Right lobe of liver (tissue), 6 donors: ENCODE measurements around the gene FAM219A. TPM values are rescaled to one million over a fixed set of nuclear protein-coding genes. Genes with fewer than 3 reads are reported as not detected.

Experiments used
- ATAC-seq, 4 donors: fragments of 200-7000 bp; cut with Tn5 transposase; one replicate each; pipeline ENCODE4 v1.9.1; 2020; ENCODE audit warnings: mild to moderate bottlenecking in 4 of 4, moderate library complexity in 4 of 4
- DNase-seq, 3 donors: peaks; one replicate each; pipeline ENCODE4 v3.0.0-alpha.2; 2020
- H3K27ac ChIP-seq, 3 donors: fragments of 200-600 bp; one replicate each; pipeline ENCODE4 v1.8.0; 2022
- H3K27me3 ChIP-seq, 2 donors: fragments of 200-600 bp; one replicate each; pipeline ENCODE4 v1.8.0; 2022
- H3K36me3 ChIP-seq, 4 donors: fragments of 200-600 bp; sonication (generic) in 1 of 4; one replicate each; pipeline versions ENCODE4 v1.5.1 to v1.8.0; 2017 to 2022; ENCODE audit warnings: control low read depth in 1 of 4
- H3K4me1 ChIP-seq, 4 donors: fragments of 200-600 bp; sonication (generic) in 1 of 4; one replicate each; pipeline versions ENCODE4 v1.5.1 to v1.8.0; 2017 to 2022; ENCODE audit warnings: control low read depth in 1 of 4
- H3K4me3 ChIP-seq, 3 donors: fragments of 200-600 bp; one replicate each; pipeline ENCODE4 v1.8.0; 2022
- H3K9me3 ChIP-seq, 4 donors: fragments of 200-600 bp; sonication (generic) in 1 of 4; one replicate each; pipeline versions ENCODE4 v1.5.1 to v1.8.0; 2017 to 2022; ENCODE audit warnings: control low read depth in 1 of 4
- CTCF ChIP-seq, 4 donors: fragments of 200-600 bp in 3 of 4; fragments of 450-650 bp in 1 of 4; IDR thresholded peaks; one replicate each; pipeline versions ENCODE4 v1.5.1 to v1.8.0; 2016 to 2022; ENCODE audit warnings: antibody characterized with exemption in 4 of 4, mild to moderate bottlenecking in 2 of 4
- POLR2A ChIP-seq: fragments of 450-650 bp; IDR thresholded peaks from one replicate; pipeline ENCODE4 v1.6.1; 2017; ENCODE audit warnings: antibody characterized with exemption, mild to moderate bottlenecking
- WGBS: methylation state at CpG from one replicate; pipeline ENCODE4 v1.1.6; 2018; ENCODE audit warnings: low coverage, low lambda C conversion rate; ENCODE audit not compliant: insufficient coverage; ENCODE audit errors: missing lambda C conversion rate; 5-methylcytosine and 5-hydroxymethylcytosine counted together
- intact Hi-C, 2 donors: fragments of 100-400 bp; cut with DNase I; formaldehyde crosslinking; loops; one replicate each; pipeline versions ENCODE4 v1.11.2 to v1.14.1; 2022
- total RNA-seq, 6 experiments: library from RNA; depleted of rRNA in 2 of 6; stranded (reverse); fragments of >200 nt in 2 of 6; fragmentation: NEBNext Ultra II Directional in 3 of 6; extraction: Animal tissue kit (Norgen Biotek cat#: 25700) in 3 of 6; gene quantifications; one replicate each; pipeline versions ENCODE4 v1.1.0 to v1.2.4, GENCODE V29; 2016 to 2023
- donor health status: DM: no; HTN: yes; CAD: no.
- donor health status: DM: no; HTN: no; CAD: no.
- donor health status: DM: no; HTN: no; CAD: no.
- donor health status: DM: no; HTN: yes; CAD: no.
- donor health status: DM: no; HTN: yes; CAD: no.

The FAM219A gene
- total RNA-seq, 6 experiments from 2014 or later: 4.1 to 10.7 (median 5.3) TPM

- intact Hi-C loops: loop anchor here in 1 of 2 donors (5.0 kb wide), 1 partner anchor 97 kb away; no protein-coding TSS in a partner anchor
- no peak for ATAC-seq
- WGBS: 90% methylated on average over 3 of the region's 12 CpGs
Observed at GRCh38 chr9:34400275-34400674, 58.1 kb downstream of the FAM219A start.

GRCh38 chr9:34399729-34400128, 58.6 kb downstream of the FAM219A start:
- intact Hi-C loops: loop anchor here in 1 of 2 donors (5.0 kb wide), 1 partner anchor 98 kb away; no protein-coding TSS in a partner anchor
- H3K27ac ChIP-seq: no peak overlapping the region
- peaks cover 0 to 10% (median 2%) of the 10 kb centered on the region in 4 donors for H3K36me3 ChIP-seq
- no peaks in the 10 kb centered on the region for H3K27me3 ChIP-seq
- DNase-seq (no peak), ATAC-seq (no peak)
- no peak overlapping the region for H3K4me3 ChIP-seq
- WGBS: 89% methylated on average over 3 of the region's 4 CpGs
- H3K9me3 ChIP-seq: no peaks in the 10 kb centered on the region
- no peaks in the 10 kb centered on the region for H3K4me1 ChIP-seq
- TF ChIP-seq CTCF (IDR thresholded peaks at IDR 0.05): no peak
- no peak for TF ChIP-seq POLR2A

More at GRCh38 chr9:34400275-34400674, 58.1 kb downstream of the FAM219A start:
- no peaks in the 10 kb centered on the region for H3K9me3 ChIP-seq
- no peak overlapping the region for H3K4me3 ChIP-seq
- no peaks in the 10 kb centered on the region for H3K4me1 ChIP-seq
- no peak overlapping the region for H3K27ac ChIP-seq
- DNase-seq: no peak
- peaks cover 0 to 10% (median 2%) of the 10 kb centered on the region in 4 donors for H3K36me3 ChIP-seq
- no peaks in the 10 kb centered on the region for H3K27me3 ChIP-seq
- TF ChIP-seq CTCF (IDR thresholded peaks at IDR 0.05): no peak

- TF ChIP-seq CTCF (IDR thresholded peaks at IDR 0.05) (no peak), POLR2A (no peak)
- peaks cover 0 to 10% (median 2%) of the 10 kb centered on the region in 4 donors for H3K36me3 ChIP-seq
- no peak overlapping the region for H3K4me3 ChIP-seq
- DNase-seq: no peak
- H3K4me1 ChIP-seq: no peaks in the 10 kb centered on the region
- ATAC-seq: no peak
- H3K9me3 ChIP-seq: no peaks in the 10 kb centered on the region
- WGBS: 80% methylated on average over 1 of the region's 1 CpG
- no peak overlapping the region for H3K27ac ChIP-seq
- intact Hi-C loops: no loop called here
- H3K27me3 ChIP-seq: no peaks in the 10 kb centered on the region
Observed at GRCh38 chr9:34398875-34399274, 59.5 kb downstream of the FAM219A start.

GRCh38 chr9:34396276-34397214, 61.8 kb downstream of the FAM219A start:
- no peaks in the 10 kb centered on the region for H3K9me3 ChIP-seq
- H3K4me1 ChIP-seq: no peaks in the 10 kb centered on the region
- intact Hi-C loops: no loop called here
- ATAC-seq (peak in 1 of 4 donors; percentile 29), DNase-seq (no peak)
- no peak overlapping the region for H3K4me3 ChIP-seq
- peaks cover 0 to 4% (median 1%) of the 10 kb centered on the region in 4 donors for H3K36me3 ChIP-seq
- WGBS: 64% methylated on average over 7 of the region's 7 CpGs
- H3K27me3 ChIP-seq: no peaks in the 10 kb centered on the region
- TF ChIP-seq CTCF (IDR thresholded peaks at IDR 0.05) (no peak), POLR2A (no peak)
- no peak overlapping the region for H3K27ac ChIP-seq
